ENCODE results near the gene PRKAR2B.
"Not testable (repeated sequence)": the region's sequence is repeated elsewhere in the genome, so short reads cannot be mapped to it uniquely, and the experiment has no call there.

Gene PRKAR2B

GRCh38 chr7:107080099-107080505 lies 35.6 kb downstream of the PRKAR2B start:
- no peak for DNase-seq
- Mint-ChIP-seq H3K4me1 (no peaks in the 10 kb centered on the region), H3K36me3 (ENCODE audit: low read depth) (no peaks in the 10 kb centered on the region), H3K9me3 (no peaks in the 10 kb centered on the region), H3K4me3 (no peak overlapping the region), H3K27ac (no peak overlapping the region), H3K27me3 (ENCODE audit: low read depth, poor library complexity) (no peaks in the 10 kb centered on the region)
- TF ChIP-seq CTCF (IDR thresholded peaks at IDR 0.05) = no peak

GRCh38 chr7:107080533-107080932 lies 36.0 kb downstream of the PRKAR2B start:
- no peaks in the 10 kb centered on the region for H3K9me3 Mint-ChIP-seq
- H3K27ac Mint-ChIP-seq = no peak overlapping the region
- no peaks in the 10 kb centered on the region for H3K4me1 Mint-ChIP-seq
- H3K36me3 Mint-ChIP-seq (ENCODE audit: low read depth) = no peaks in the 10 kb centered on the region
- no peaks in the 10 kb centered on the region for H3K27me3 Mint-ChIP-seq (ENCODE audit: low read depth, poor library complexity)
- H3K4me3 Mint-ChIP-seq = no peak overlapping the region
- DNase-seq = no peak
- no peak for TF ChIP-seq CTCF (IDR thresholded peaks at IDR 0.05)

- Mint-ChIP-seq H3K27ac (no peak overlapping the region), H3K36me3 (ENCODE audit: low read depth) (no peaks in the 10 kb centered on the region), H3K9me3 (no peaks in the 10 kb centered on the region), H3K4me3 (no peak overlapping the region), H3K27me3 (ENCODE audit: low read depth, poor library complexity) (no peaks in the 10 kb centered on the region), H3K4me1 (no peaks in the 10 kb centered on the region)
- no peak for DNase-seq
- no peak for TF ChIP-seq CTCF (IDR thresholded peaks at IDR 0.05)
These were observed 40.7 kb downstream of the PRKAR2B start for GRCh38 chr7:107085180-107085579.

GRCh38 chr7:107089627-107090026 lies 45.1 kb downstream of the PRKAR2B start:
- no peaks in the 10 kb centered on the region for H3K27me3 Mint-ChIP-seq (ENCODE audit: low read depth, poor library complexity)
- peaks cover 5% of the 10 kb centered on the region for H3K9me3 Mint-ChIP-seq
- H3K36me3 Mint-ChIP-seq (ENCODE audit: low read depth) = no peaks in the 10 kb centered on the region
- no peak for DNase-seq
- no peak overlapping the region for H3K4me3 Mint-ChIP-seq
- H3K4me1 Mint-ChIP-seq = no peaks in the 10 kb centered on the region
- H3K27ac Mint-ChIP-seq = no peak overlapping the region
- TF ChIP-seq CTCF (IDR thresholded peaks at IDR 0.05) = no peak

GRCh38 chr7:107090457-107090856 lies 46.0 kb downstream of the PRKAR2B start:
- no peak for DNase-seq
- peaks cover 14% of the 10 kb centered on the region for H3K9me3 Mint-ChIP-seq
- TF ChIP-seq CTCF (IDR thresholded peaks at IDR 0.05) = no peak
- no peaks in the 10 kb centered on the region for H3K36me3 Mint-ChIP-seq (ENCODE audit: low read depth)
- no peaks in the 10 kb centered on the region for H3K4me1 Mint-ChIP-seq
- H3K4me3 Mint-ChIP-seq = no peak overlapping the region
- no peak overlapping the region for H3K27ac Mint-ChIP-seq
- H3K27me3 Mint-ChIP-seq (ENCODE audit: low read depth, poor library complexity) = peaks cover 2% of the 10 kb centered on the region

- Mint-ChIP-seq H3K36me3 (ENCODE audit: low read depth) (peaks cover 5% of the 10 kb centered on the region), H3K4me3 (no peak overlapping the region)
These were observed 46.8 kb downstream of the PRKAR2B start for GRCh38 chr7:107091306-107091705.

GRCh38 chr7:107093671-107094070 lies 49.2 kb downstream of the PRKAR2B start:
- not testable (repeated sequence) for H3K27me3 Mint-ChIP-seq (ENCODE audit: low read depth, poor library complexity); H3K27ac Mint-ChIP-seq; H3K36me3 Mint-ChIP-seq (ENCODE audit: low read depth); DNase-seq; H3K4me3 Mint-ChIP-seq; H3K4me1 Mint-ChIP-seq
- H3K9me3 Mint-ChIP-seq = peaks cover 44% of the 10 kb centered on the region

More at GRCh38 chr7:107091306-107091705, 46.8 kb downstream of the PRKAR2B start:
- Mint-ChIP-seq H3K4me1 (no peaks in the 10 kb centered on the region), H3K9me3 (peaks cover 22% of the 10 kb centered on the region), H3K27ac (no peak overlapping the region), H3K27me3 (ENCODE audit: low read depth, poor library complexity) (peaks cover 3% of the 10 kb centered on the region)
- no peak for DNase-seq
- TF ChIP-seq CTCF (IDR thresholded peaks at IDR 0.05) = no peak

- H3K4me1 Mint-ChIP-seq; DNase-seq; H3K4me3 Mint-ChIP-seq; H3K27me3 Mint-ChIP-seq (ENCODE audit: low read depth, poor library complexity); H3K27ac Mint-ChIP-seq: not testable (repeated sequence)
- Mint-ChIP-seq H3K36me3 (ENCODE audit: low read depth) (peaks cover 21% of the 10 kb centered on the region), H3K9me3 (peaks cover 74% of the 10 kb centered on the region)
These were observed 54.6 kb downstream of the PRKAR2B start for GRCh38 chr7:107099154-107099553.
